Measurements from ENCODE around the gene SMIM1.
"Not testable (repeated sequence)": the region's sequence is repeated elsewhere in the genome, so short reads cannot be mapped to it uniquely, and the experiment has no call there.

SMIM1 gene

DNA sequence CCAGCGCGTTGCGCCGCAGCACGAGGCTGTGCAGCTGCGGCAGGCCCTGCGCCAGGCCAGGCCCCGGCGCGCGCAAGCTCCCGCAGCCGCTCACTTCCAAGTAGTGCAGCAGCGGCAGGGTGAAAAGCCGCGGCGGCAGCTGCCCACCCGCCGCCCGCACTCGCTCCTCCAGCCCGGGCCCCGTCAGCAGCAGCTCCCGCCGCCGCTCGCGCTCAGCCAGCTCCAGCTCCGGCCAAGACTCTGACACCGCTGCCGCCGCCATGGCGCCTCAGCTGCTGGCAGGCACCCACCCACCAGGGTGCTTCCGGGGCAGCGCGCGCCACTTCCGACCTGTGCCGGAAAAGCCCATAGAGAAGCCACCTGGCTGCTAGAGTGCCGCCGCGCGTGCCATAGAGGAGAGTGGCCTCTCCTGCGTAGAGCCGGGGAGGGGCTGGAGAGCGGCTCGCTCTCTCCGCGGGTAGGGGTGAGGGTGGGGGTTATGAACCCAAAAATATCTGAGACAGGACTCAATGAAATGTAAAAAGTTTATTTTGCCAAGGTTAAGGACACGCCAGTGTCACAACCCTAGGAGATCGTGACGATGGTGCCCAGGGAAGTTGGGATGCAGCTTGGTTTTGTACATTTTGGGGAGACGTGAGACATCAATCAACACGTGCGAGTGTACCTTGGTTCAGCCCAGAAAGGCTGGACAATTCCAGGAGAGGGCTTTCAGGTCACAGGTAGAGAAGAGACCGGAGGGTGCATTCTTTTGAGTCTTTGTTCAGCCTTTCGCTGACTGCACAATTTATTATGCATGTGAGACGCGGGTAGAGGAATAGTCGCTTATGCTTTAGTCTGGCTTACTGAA is 23.9 kb downstream of the SMIM1 start, which contains the start of gene LRRC47:
TSS of gene LRRC47 (minus strand) at position 284 of the 847 bp plus-strand sequence. CDS start at position 262, 22 bp downstream.
- peak within 1 kb of the TSS; percentile 44 for H3K27ac ChIP-seq (ENCODE audit: low read length)
- H3K9me3 ChIP-seq (ENCODE audit: control insufficient read depth, low read depth, low read length) = no peaks in the 10 kb centered on the region

DNA sequence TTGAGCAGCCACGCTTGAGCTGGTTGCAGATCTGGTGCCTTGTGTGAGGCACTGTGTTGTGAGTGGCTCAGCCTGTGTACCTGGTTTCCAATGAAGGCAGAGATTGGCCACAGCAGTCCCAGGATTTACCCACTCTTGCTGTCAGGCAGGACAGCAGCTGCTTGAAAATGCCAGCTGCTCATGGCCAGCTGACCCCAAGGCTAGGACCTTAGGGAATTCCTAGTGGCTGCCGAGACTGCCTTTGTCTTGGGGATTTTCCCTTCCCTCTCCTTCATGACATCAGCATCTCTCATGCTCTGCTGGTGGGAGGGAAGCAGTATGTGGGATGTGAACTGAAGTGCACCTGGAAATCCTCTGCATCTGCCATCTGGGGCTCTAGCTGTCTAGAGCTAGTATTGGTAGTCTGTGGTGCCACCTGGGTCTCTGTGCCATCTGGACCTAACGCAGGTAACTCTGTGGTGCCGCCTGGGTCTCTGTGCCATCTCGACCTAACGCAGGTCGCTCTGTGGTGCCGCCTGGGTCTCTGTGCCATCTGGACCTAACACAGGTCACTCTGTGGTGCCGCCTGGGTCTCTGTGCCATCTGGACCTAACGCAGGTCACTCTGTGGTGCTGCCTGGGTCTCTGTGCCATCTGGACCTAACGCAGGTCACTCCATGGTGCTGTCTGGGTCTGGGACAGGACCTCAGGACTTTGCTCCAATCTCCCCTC is 27.6 kb downstream of the SMIM1 start:
- H3K27me3 ChIP-seq (ENCODE audit: control insufficient read depth, insufficient read depth, low read length) = no peaks in the 10 kb centered on the region
- H3K9me3 ChIP-seq (ENCODE audit: control insufficient read depth, low read depth, low read length) = no peaks in the 10 kb centered on the region
- no peak overlapping the region for H3K9ac ChIP-seq (ENCODE audit: low read length)

More for the DNA sequence above, 23.9 kb downstream of the SMIM1 start, which contains the start of gene LRRC47:
- Histone ChIP-seq H3K36me3 (ENCODE audit: control insufficient read depth, low read depth, low read length) (no peaks in the 10 kb centered on the region), H3K9ac (ENCODE audit: low read length) (peak within 1 kb of the TSS; percentile 69), H3K27me3 (ENCODE audit: control insufficient read depth, insufficient read depth, low read length) (no peaks in the 10 kb centered on the region), H3K4me1 (ENCODE audit: control insufficient read depth, low read depth, low read length) (peaks cover 26% of the 10 kb centered on the region), H3K4me3 (ENCODE audit: low read length) (peak within 1 kb of the TSS; percentile 79)

DNA sequence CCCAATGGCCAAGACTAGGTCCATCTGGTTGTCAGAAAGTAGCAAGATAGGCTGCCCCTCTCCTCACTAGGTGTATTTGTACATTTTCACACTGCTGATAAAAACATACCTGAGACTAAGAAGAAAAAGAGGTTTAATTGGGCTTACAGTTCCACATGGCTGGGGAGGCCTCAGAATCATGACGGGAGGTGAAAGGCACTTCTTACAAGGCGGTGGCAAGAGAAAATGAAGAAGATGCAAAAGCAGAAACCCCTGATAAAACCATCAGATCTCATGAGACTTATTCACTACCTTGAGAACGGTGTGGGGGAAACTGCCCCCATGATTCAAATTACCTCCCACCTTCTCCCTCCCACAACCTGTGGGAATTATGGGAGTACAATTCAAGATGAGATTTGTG is 28.2 kb downstream of the SMIM1 start:
- H3K4me1 ChIP-seq (ENCODE audit: control insufficient read depth, low read depth, low read length); H3K4me3 ChIP-seq (ENCODE audit: low read length); H3K27ac ChIP-seq (ENCODE audit: low read length); H3K9ac ChIP-seq (ENCODE audit: low read length); H3K27me3 ChIP-seq (ENCODE audit: control insufficient read depth, insufficient read depth, low read length); H3K9me3 ChIP-seq (ENCODE audit: control insufficient read depth, low read depth, low read length); H3K36me3 ChIP-seq (ENCODE audit: control insufficient read depth, low read depth, low read length): not testable (repeated sequence)

More for the DNA sequence above, 27.6 kb downstream of the SMIM1 start:
- Histone ChIP-seq H3K27ac (ENCODE audit: low read length) (no peak overlapping the region), H3K4me3 (ENCODE audit: low read length) (no peak overlapping the region), H3K36me3 (ENCODE audit: control insufficient read depth, low read depth, low read length) (no peaks in the 10 kb centered on the region), H3K4me1 (ENCODE audit: control insufficient read depth, low read depth, low read length) (peaks cover 10% of the 10 kb centered on the region)

DNA sequence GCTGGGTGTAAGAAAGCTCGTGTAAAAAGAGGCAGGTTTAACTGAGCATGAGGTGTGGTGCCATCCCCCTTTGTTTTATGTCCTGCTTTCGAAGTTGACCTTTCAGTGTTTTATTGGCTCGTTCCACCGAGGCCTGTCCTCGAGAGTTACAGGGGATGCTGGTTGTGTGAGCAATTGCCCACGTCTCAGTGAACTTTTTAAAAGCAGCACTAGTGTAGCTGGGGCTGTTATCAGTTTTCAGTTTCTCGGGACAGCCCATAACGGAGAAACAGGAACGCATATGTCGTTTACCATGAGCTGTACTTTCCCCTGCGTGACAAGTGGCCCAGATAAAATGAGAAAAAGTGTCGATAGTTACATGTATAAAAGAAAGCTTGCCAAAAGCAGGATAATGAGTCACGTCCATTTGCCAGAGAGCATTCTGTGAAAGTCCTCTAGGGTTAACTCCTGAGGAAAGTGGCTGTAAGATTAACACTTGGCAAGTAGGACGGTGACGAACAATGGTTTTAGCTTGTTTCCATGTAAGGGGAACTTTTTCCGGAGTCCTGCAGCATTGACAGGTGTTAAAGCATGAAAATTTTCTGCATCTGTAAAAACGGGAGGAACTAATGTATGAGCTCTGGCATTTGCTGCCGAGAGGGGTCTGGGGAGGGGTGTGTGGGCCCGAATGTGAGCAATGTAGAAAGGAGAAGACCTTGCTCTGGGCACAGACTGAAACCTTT is 31.5 kb downstream of the SMIM1 start:
- H3K4me1 ChIP-seq (ENCODE audit: control insufficient read depth, low read depth, low read length) = no peaks in the 10 kb centered on the region
- H3K9ac ChIP-seq (ENCODE audit: low read length) = no peak overlapping the region
- no peaks in the 10 kb centered on the region for H3K27me3 ChIP-seq (ENCODE audit: control insufficient read depth, insufficient read depth, low read length)
- no peak overlapping the region for H3K4me3 ChIP-seq (ENCODE audit: low read length)
- H3K9me3 ChIP-seq (ENCODE audit: control insufficient read depth, low read depth, low read length) = no peaks in the 10 kb centered on the region
- H3K27ac ChIP-seq (ENCODE audit: low read length) = no peak overlapping the region
- no peaks in the 10 kb centered on the region for H3K36me3 ChIP-seq (ENCODE audit: control insufficient read depth, low read depth, low read length)

DNA sequence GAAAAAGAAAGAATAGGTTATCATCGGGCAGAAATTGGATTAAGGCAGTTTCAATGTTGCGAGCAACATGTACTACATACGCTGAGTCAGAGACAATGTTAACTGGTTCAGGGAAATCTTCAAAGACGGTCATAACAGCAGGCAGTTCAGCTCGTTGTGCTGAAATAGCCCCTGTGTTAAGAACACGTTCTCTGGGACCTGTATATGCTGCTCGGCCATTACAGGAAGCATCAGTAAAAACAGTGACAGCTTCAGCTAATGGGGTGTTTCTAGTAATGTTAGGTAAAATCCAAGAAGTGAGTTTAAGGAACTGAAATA is 32.0 kb downstream of the SMIM1 start:
- H3K27me3 ChIP-seq (ENCODE audit: control insufficient read depth, insufficient read depth, low read length); H3K4me1 ChIP-seq (ENCODE audit: control insufficient read depth, low read depth, low read length); H3K9ac ChIP-seq (ENCODE audit: low read length); H3K27ac ChIP-seq (ENCODE audit: low read length); H3K36me3 ChIP-seq (ENCODE audit: control insufficient read depth, low read depth, low read length); H3K4me3 ChIP-seq (ENCODE audit: low read length); H3K9me3 ChIP-seq (ENCODE audit: control insufficient read depth, low read depth, low read length): not testable (repeated sequence)

DNA sequence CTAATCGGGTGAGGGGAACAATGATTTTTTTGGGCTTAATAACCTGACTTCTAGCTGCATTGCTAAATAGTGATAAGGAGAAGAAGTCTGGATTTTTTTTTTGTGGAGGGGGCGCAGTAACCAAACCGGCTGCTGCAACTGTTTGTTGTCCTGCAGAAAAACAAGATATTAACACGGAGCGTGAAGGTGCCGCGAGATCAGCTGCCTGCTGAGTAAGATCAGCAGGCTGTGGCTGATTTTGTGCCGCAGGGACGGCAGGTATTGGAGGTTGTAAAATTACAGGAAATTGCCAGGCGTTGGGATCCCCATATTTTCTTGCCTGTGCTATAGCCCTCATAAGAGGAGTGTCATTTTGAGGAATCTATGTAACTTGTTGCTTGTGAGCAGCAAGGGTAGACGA is 32.5 kb downstream of the SMIM1 start:
- Histone ChIP-seq H3K4me3 (ENCODE audit: low read length) (no peak overlapping the region), H3K9ac (ENCODE audit: low read length) (no peak overlapping the region), H3K27me3 (ENCODE audit: control insufficient read depth, insufficient read depth, low read length) (no peaks in the 10 kb centered on the region), H3K9me3 (ENCODE audit: control insufficient read depth, low read depth, low read length) (no peaks in the 10 kb centered on the region), H3K27ac (ENCODE audit: low read length) (no peak overlapping the region), H3K36me3 (ENCODE audit: control insufficient read depth, low read depth, low read length) (no peaks in the 10 kb centered on the region), H3K4me1 (ENCODE audit: control insufficient read depth, low read depth, low read length) (no peaks in the 10 kb centered on the region)

DNA sequence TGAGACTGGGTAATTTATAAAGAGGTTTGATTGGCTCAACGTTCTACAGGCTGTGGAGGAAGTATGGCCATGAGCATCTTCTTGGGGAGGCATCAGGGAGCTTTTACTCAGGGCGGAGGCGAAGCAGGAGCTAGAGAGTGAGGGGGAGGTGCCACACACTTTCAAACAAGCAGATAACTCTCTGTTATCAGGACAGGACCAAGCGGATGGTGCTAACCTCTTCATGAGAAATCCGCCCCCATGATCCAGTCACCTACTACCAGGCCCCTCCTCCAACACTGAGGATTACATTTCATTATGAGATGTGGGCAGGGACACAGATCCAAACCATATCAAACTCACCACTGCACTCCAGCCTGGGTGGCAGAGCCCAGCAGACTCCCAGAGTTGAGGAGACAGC is 35.2 kb downstream of the SMIM1 start:
- no peaks in the 10 kb centered on the region for H3K27me3 ChIP-seq (ENCODE audit: control insufficient read depth, insufficient read depth, low read length)
- H3K36me3 ChIP-seq (ENCODE audit: control insufficient read depth, low read depth, low read length) = no peaks in the 10 kb centered on the region
- no peaks in the 10 kb centered on the region for H3K4me1 ChIP-seq (ENCODE audit: control insufficient read depth, low read depth, low read length)
- H3K9me3 ChIP-seq (ENCODE audit: control insufficient read depth, low read depth, low read length) = no peaks in the 10 kb centered on the region
- H3K4me3 ChIP-seq (ENCODE audit: low read length) = no peak overlapping the region
- no peak overlapping the region for H3K9ac ChIP-seq (ENCODE audit: low read length)
- H3K27ac ChIP-seq (ENCODE audit: low read length) = no peak overlapping the region

DNA sequence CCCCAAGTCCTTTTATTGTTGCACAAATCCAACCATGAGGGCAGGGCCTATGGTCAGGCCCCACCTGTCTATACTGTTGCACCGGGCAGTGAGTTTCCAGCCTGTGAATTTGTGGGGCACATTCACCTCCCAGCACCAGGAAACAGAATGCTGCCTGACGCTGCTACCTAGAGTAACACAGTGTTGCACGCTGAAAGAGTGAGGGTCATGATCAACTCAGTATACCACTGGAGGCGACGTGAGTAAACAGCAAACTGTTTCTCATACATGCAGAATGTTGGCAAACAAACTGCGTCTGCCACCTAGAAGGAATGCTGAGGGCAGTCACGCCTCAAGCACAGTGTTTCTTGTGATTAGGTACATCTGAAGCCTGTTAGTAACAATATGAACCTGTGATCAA is 37.1 kb downstream of the SMIM1 start:
- no peaks in the 10 kb centered on the region for H3K9me3 ChIP-seq (ENCODE audit: control insufficient read depth, low read depth, low read length)
- no peaks in the 10 kb centered on the region for H3K27me3 ChIP-seq (ENCODE audit: control insufficient read depth, insufficient read depth, low read length)
- no peaks in the 10 kb centered on the region for H3K36me3 ChIP-seq (ENCODE audit: control insufficient read depth, low read depth, low read length)
- no peaks in the 10 kb centered on the region for H3K4me1 ChIP-seq (ENCODE audit: control insufficient read depth, low read depth, low read length)
- no peak overlapping the region for H3K9ac ChIP-seq (ENCODE audit: low read length)
- no peak overlapping the region for H3K4me3 ChIP-seq (ENCODE audit: low read length)
- H3K27ac ChIP-seq (ENCODE audit: low read length) = no peak overlapping the region

DNA sequence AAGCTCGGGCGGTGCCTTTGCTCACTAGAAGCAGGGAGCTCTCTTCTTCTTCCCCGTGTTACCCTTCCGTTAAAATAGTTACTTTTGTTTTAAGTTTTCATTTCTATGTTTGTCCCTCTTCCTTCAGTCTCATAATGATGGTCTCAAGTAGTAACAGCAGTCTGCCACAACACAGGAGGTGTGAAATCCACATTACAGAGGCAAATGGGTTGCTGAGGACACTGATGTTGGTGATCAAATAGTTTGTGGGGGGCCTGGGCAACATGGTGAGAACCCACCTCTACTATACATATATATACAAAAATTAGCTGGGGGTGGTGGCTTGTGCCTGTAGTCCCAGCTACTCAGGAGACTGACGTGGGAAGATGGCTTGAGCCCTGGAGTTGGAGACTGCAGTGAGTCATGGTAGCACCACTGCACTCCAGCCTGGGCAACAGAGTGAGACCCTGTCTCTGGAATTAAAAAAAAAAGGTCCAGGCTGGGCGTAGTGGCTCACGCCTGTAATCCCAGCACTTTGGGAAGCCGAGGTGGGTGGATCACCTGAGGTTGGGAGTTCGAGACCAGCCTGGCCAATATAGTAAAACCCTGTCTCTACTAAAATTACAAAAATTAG is 37.7 kb downstream of the SMIM1 start:
- H3K27ac ChIP-seq (ENCODE audit: low read length); H3K4me3 ChIP-seq (ENCODE audit: low read length); H3K27me3 ChIP-seq (ENCODE audit: control insufficient read depth, insufficient read depth, low read length); H3K9ac ChIP-seq (ENCODE audit: low read length); H3K9me3 ChIP-seq (ENCODE audit: control insufficient read depth, low read depth, low read length); H3K36me3 ChIP-seq (ENCODE audit: control insufficient read depth, low read depth, low read length); H3K4me1 ChIP-seq (ENCODE audit: control insufficient read depth, low read depth, low read length): not testable (repeated sequence)

DNA sequence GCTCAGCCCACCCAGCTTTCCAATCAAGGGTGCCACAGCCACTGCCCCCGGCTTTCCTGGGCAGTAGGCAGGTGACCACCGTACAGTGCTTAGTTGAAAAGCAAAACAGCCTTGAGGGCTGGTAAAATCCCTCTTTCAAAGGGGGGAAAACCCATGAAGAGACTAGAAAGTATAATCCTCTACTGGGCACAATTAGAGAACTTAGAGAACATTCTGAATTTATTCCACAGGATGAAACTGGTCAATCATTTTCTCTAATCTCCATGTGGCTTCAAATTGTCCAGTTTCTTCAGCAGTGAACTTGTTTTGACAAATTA is 39.0 kb downstream of the SMIM1 start:
- Histone ChIP-seq H3K4me1 (ENCODE audit: control insufficient read depth, low read depth, low read length) (no peaks in the 10 kb centered on the region), H3K27ac (ENCODE audit: low read length) (no peak overlapping the region), H3K9me3 (ENCODE audit: control insufficient read depth, low read depth, low read length) (no peaks in the 10 kb centered on the region), H3K9ac (ENCODE audit: low read length) (no peak overlapping the region), H3K36me3 (ENCODE audit: control insufficient read depth, low read depth, low read length) (no peaks in the 10 kb centered on the region), H3K27me3 (ENCODE audit: control insufficient read depth, insufficient read depth, low read length) (no peaks in the 10 kb centered on the region), H3K4me3 (ENCODE audit: low read length) (no peak overlapping the region)

DNA sequence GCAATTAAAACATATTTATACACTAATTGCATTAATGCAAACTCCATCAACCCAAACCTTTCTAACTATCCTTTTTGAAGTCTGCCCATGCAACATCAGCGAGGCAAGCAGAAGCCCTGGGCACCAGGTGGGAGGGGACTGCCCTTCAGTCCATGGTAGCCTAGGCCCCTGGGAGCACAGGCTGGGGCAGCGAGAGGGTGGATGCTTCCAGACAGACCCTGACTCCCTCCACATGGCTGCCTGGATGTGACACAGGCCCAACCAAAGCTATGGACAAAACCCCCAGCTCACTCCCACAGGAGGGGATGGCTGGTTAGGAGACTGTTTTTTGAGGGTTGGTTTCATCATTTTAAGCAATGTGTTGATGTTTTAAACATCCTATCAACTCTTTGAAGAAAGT is 41.5 kb downstream of the SMIM1 start:
- no peaks in the 10 kb centered on the region for H3K9me3 ChIP-seq (ENCODE audit: control insufficient read depth, low read depth, low read length)
- no peaks in the 10 kb centered on the region for H3K36me3 ChIP-seq (ENCODE audit: control insufficient read depth, low read depth, low read length)
- H3K4me3 ChIP-seq (ENCODE audit: low read length) = no peak overlapping the region
- H3K27ac ChIP-seq (ENCODE audit: low read length) = no peak overlapping the region
- H3K27me3 ChIP-seq (ENCODE audit: control insufficient read depth, insufficient read depth, low read length) = no peaks in the 10 kb centered on the region
- no peak overlapping the region for H3K9ac ChIP-seq (ENCODE audit: low read length)
- H3K4me1 ChIP-seq (ENCODE audit: control insufficient read depth, low read depth, low read length) = no peaks in the 10 kb centered on the region
